HG02885 (cell line): ENCODE results near the gene TUNAR.

Experiments used
- ATAC-seq: cut with Tn5 transposase; IDR thresholded peaks from one replicate; pipeline ENCODE4 v1.9.1; 2021; ENCODE audit warnings: mild to moderate bottlenecking; ENCODE audit not compliant: unreplicated experiment, poor library complexity

The TUNAR gene

GRCh38 chr14:95870772-95871171 lies 5.9 kb upstream of the TUNAR start:
- ATAC-seq: no peak

GRCh38 chr14:95871531-95871930 lies 5.1 kb upstream of the TUNAR start:
- ATAC-seq: no peak

GRCh38 chr14:95872777-95873176 lies 3.9 kb upstream of the TUNAR start:
- ATAC-seq: no peak

GRCh38 chr14:95875831-95876760 lies 536 bp upstream of the TUNAR start:
- no peak for ATAC-seq

GRCh38 chr14:95877633-95878032 lies 1.0 kb downstream of the TUNAR start:
- no peak for ATAC-seq

GRCh38 chr14:95884377-95884776 lies 7.7 kb downstream of the TUNAR start:
- no peak for ATAC-seq

- no peak for ATAC-seq
Measured at GRCh38 chr14:95885278-95885677, 8.6 kb downstream of the TUNAR start.

GRCh38 chr14:95885866-95886265 lies 9.2 kb downstream of the TUNAR start:
- no peak for ATAC-seq

- no peak for ATAC-seq
Measured at GRCh38 chr14:95886366-95887056, 9.9 kb downstream of the TUNAR start.

- ATAC-seq: no peak
Measured at GRCh38 chr14:95887351-95887750, 10.7 kb downstream of the TUNAR start.

- ATAC-seq: no peak
Measured at GRCh38 chr14:95889236-95889979, 12.8 kb downstream of the TUNAR start.

GRCh38 chr14:95891742-95892141 lies 15.1 kb downstream of the TUNAR start:
- no peak for ATAC-seq

GRCh38 chr14:95892142-95892541 lies 15.5 kb downstream of the TUNAR start:
- ATAC-seq: no peak

- ATAC-seq: no peak
Measured at GRCh38 chr14:95895720-95896119, 19.1 kb downstream of the TUNAR start.

- ATAC-seq: no peak
Measured at GRCh38 chr14:95896498-95897135, 20.0 kb downstream of the TUNAR start.

GRCh38 chr14:95897280-95897679 lies 20.6 kb downstream of the TUNAR start:
- ATAC-seq: no peak

- no peak for ATAC-seq
Measured at GRCh38 chr14:95901054-95901453, 24.4 kb downstream of the TUNAR start.

GRCh38 chr14:95902273-95902826 lies 25.7 kb downstream of the TUNAR start:
- no peak for ATAC-seq

GRCh38 chr14:95903165-95903564 lies 26.5 kb downstream of the TUNAR start:
- ATAC-seq: no peak

- no peak for ATAC-seq
Measured at GRCh38 chr14:95903616-95904107, 27.0 kb downstream of the TUNAR start.
